HuH-7.5 (cell line): ENCODE measurements around the gene NBEA.

Experiments
- DNase-seq: peaks from one replicate; pipeline ENCODE4 v3.0.0; 2011; ENCODE audit warnings: low spot score

NBEA gene

GRCh38 chr13:35475960-35476943, 534.2 kb downstream of the NBEA start, which contains the start of gene MAB21L1:
Gene MAB21L1 (minus strand): TSS chr13:35476689. CDS start chr13:35476138, 551 bp downstream.
- DNase-seq: peak; percentile 56

GRCh38 chr13:35477386-35477946, 535.4 kb downstream of the NBEA start:
- no peak for DNase-seq

GRCh38 chr13:35478271-35479037, 536.4 kb downstream of the NBEA start:
- no peak for DNase-seq

GRCh38 chr13:35479038-35479492, 537.0 kb downstream of the NBEA start:
- DNase-seq: no peak

- DNase-seq: no peak
These were observed 537.6 kb downstream of the NBEA start for GRCh38 chr13:35479706-35480105.

- DNase-seq: no peak
These were observed 538.3 kb downstream of the NBEA start for GRCh38 chr13:35480346-35480745.

GRCh38 chr13:35481777-35482176, 539.7 kb downstream of the NBEA start:
- DNase-seq: no peak

- DNase-seq: no peak
These were observed 540.5 kb downstream of the NBEA start for GRCh38 chr13:35482527-35482926.

- DNase-seq: no peak
These were observed 541.7 kb downstream of the NBEA start for GRCh38 chr13:35483761-35484160.

GRCh38 chr13:35484384-35484783, 542.3 kb downstream of the NBEA start:
- DNase-seq: no peak

GRCh38 chr13:35485424-35485823, 543.4 kb downstream of the NBEA start:
- no peak for DNase-seq

GRCh38 chr13:35489050-35489449, 547.0 kb downstream of the NBEA start:
- no peak for DNase-seq

GRCh38 chr13:35496006-35496405, 553.9 kb downstream of the NBEA start:
- no peak for DNase-seq

- DNase-seq: no peak
These were observed 554.8 kb downstream of the NBEA start for GRCh38 chr13:35496761-35497386.

GRCh38 chr13:35498231-35498630, 556.2 kb downstream of the NBEA start:
- DNase-seq: no peak

- no peak for DNase-seq
These were observed 557.2 kb downstream of the NBEA start for GRCh38 chr13:35499196-35499662.

- no peak for DNase-seq
These were observed 557.6 kb downstream of the NBEA start for GRCh38 chr13:35499676-35500075.

- no peak for DNase-seq
These were observed 558.1 kb downstream of the NBEA start for GRCh38 chr13:35500144-35500543.

- DNase-seq: no peak
These were observed 559.7 kb downstream of the NBEA start for GRCh38 chr13:35501661-35502235.

- DNase-seq: no peak
These were observed 560.4 kb downstream of the NBEA start for GRCh38 chr13:35502456-35502855.

- DNase-seq: no peak
These were observed 570.3 kb downstream of the NBEA start for GRCh38 chr13:35512271-35512920.
